GM12875 (cell line): ENCODE measurements around the gene MSMO1.

Experiments used
- H3K4me3 ChIP-seq: one replicate; pipeline ENCODE4 v1.5.1; 2011; ENCODE audit warnings: low read depth, low read length, control low read depth
- CTCF ChIP-seq: IDR thresholded peaks from 2 replicates; pipeline ENCODE4 v1.5.1; 2011; ENCODE audit warnings: low read depth, mild to moderate bottlenecking, control low read depth, inconsistent platforms, low read length, moderate library complexity, borderline replicate concordance; ENCODE audit not compliant: insufficient read depth

MSMO1 gene

GRCh38 chr4:165293927-165294649 lies 33.4 kb upstream of the MSMO1 start:
- TF ChIP-seq CTCF = no peak
- no peak overlapping the region for H3K4me3 ChIP-seq

- TF ChIP-seq CTCF = no peak
Observed at GRCh38 chr4:165294907-165295306, 32.6 kb upstream of the MSMO1 start.

GRCh38 chr4:165297626-165298025 lies 29.8 kb upstream of the MSMO1 start:
- no peak for TF ChIP-seq CTCF

More at GRCh38 chr4:165294907-165295306, 32.6 kb upstream of the MSMO1 start:
- H3K4me3 ChIP-seq = no peak overlapping the region

GRCh38 chr4:165299399-165300060 lies 27.9 kb upstream of the MSMO1 start:
- no peak overlapping the region for H3K4me3 ChIP-seq
- peak; percentile 7; the same call in 1 of the 2 replicates for TF ChIP-seq CTCF

More at GRCh38 chr4:165297626-165298025, 29.8 kb upstream of the MSMO1 start:
- no peak overlapping the region for H3K4me3 ChIP-seq

GRCh38 chr4:165301833-165302232 lies 25.6 kb upstream of the MSMO1 start:
- TF ChIP-seq CTCF = no peak
- H3K4me3 ChIP-seq = no peak overlapping the region

- H3K4me3 ChIP-seq = no peak overlapping the region
- no peak for TF ChIP-seq CTCF
Observed at GRCh38 chr4:165302658-165303057, 24.8 kb upstream of the MSMO1 start.

- no peak for TF ChIP-seq CTCF
- no peak overlapping the region for H3K4me3 ChIP-seq
Observed at GRCh38 chr4:165308166-165308565, 19.3 kb upstream of the MSMO1 start.
